Epithelial cell of esophagus (primary cell): ENCODE measurements around the gene CLMN.
"Not testable (repeated sequence)": the region's sequence is repeated elsewhere in the genome, so short reads cannot be mapped to it uniquely, and the experiment has no call there.

Source experiments
- DNase-seq: peaks from one replicate; pipeline ENCODE4 v3.0.0; 2010; ENCODE audit warnings: low read depth
- H3K4me3 ChIP-seq: 2 replicates; pipeline ENCODE4 v1.5.1; 2011; ENCODE audit warnings: mild to moderate bottlenecking, low read length, control low read depth
- TF ChIP-seq, protein P1 (sequence below): IDR thresholded peaks from 2 replicates; pipeline ENCODE4 v1.5.1; 2011; ENCODE audit warnings: low read depth, mild to moderate bottlenecking, low read length, control low read depth, inconsistent platforms; ENCODE audit not compliant: insufficient read depth; ENCODE audit errors: missing control alignments

Gene CLMN

DNA sequence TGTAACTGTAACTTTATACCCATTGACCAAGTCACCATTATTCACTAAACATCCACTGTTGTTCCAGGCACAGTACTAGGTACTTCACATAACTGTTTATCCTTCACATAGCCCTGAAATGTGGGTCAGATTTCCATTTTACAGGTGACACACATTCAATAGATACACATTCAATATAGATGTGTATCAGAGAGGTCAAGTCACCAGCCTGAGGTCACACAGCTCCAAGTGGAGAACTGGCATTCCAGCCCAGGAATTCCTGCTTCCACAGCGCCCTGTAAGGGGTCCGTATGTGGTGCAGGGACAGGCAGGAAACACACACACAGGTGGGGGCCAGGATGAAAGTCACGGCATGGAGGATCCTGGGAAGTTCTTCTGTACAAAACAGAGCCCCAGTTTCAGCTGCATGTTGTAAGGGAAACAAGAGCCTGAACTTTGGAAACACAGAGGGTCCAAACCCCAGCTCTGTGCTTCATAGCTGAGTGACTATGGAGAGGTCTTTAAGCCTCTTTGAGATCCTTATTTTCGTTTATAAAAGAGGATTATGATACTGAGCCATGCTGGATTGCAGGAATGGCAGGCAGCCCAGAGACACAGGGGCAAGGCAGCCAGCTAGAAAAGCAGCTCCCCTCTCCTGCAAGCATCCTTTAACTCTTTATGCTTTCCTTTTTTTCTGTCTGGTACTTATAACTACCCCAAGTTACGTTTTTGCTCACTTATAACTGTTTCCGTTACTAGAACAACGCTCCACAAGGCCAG lies 112.1 kb downstream of the CLMN start:
- no peak overlapping the region for H3K4me3 ChIP-seq
- no peak for DNase-seq
- TF ChIP-seq, protein P1, sequence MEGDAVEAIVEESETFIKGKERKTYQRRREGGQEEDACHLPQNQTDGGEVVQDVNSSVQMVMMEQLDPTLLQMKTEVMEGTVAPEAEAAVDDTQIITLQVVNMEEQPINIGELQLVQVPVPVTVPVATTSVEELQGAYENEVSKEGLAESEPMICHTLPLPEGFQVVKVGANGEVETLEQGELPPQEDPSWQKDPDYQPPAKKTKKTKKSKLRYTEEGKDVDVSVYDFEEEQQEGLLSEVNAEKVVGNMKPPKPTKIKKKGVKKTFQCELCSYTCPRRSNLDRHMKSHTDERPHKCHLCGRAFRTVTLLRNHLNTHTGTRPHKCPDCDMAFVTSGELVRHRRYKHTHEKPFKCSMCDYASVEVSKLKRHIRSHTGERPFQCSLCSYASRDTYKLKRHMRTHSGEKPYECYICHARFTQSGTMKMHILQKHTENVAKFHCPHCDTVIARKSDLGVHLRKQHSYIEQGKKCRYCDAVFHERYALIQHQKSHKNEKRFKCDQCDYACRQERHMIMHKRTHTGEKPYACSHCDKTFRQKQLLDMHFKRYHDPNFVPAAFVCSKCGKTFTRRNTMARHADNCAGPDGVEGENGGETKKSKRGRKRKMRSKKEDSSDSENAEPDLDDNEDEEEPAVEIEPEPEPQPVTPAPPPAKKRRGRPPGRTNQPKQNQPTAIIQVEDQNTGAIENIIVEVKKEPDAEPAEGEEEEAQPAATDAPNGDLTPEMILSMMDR, result no peak

DNA sequence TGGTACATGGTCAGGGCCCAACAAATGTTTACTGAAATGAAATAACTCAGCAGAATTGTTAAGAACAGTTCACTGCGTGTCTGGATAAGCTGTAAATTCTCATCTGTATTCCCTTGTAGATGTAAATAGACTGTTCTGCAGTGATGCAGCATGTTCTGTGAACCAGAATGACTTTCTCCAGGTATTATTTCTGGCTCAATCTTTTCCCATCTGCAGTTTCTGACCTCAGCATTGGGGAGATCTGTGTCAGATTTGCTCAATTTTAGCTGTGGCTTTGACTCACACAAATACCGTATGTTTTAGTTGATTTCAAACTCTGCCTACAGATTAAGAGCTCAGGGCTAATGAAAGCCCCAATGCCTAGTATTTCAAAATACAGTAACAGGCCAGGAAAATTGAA lies 113.2 kb downstream of the CLMN start:
- TF ChIP-seq, protein P1, result no peak
- H3K4me3 ChIP-seq, result no peak overlapping the region
- no peak for DNase-seq

DNA sequence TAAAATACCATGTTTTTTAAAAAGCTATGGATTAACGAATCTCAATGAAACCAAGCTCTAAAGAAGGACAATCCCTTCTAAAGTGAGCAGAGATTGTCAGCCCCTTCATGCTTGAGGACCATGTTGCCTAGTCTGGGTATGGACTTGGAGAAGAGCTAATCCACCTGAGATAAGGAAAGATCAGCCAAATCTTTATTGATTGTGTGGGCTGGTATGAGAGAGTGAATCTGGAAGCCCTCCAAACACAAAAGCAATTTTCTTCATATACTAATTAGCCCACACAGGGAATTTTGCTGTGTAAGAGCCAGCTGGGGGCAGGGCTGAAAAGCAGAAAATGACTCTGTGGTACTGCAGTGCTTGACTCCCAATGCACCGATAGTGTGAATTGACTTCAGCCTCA lies 115.0 kb downstream of the CLMN start:
- TF ChIP-seq, protein P1, result no peak
- no peak overlapping the region for H3K4me3 ChIP-seq
- DNase-seq, result no peak

DNA sequence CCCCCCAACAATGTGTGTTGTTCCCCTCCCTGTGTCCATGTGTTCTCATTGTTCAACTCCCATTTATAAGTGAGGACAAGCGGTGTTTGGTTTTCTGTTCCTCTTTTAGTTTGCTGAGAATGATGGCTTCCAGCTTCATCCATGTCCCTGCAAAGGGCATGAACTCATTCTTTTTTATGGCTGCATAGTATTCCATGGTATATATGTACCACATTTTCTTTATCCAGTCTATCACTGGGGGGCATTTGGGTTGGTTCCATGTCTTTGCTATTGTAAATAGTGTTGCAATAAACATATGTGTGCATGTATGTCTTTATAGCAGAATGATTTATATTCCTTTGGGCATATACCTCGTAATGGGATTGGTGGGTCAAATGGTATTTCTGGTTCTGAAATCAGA lies 118.0 kb downstream of the CLMN start:
- H3K4me3 ChIP-seq, DNase-seq: not testable (repeated sequence)

DNA sequence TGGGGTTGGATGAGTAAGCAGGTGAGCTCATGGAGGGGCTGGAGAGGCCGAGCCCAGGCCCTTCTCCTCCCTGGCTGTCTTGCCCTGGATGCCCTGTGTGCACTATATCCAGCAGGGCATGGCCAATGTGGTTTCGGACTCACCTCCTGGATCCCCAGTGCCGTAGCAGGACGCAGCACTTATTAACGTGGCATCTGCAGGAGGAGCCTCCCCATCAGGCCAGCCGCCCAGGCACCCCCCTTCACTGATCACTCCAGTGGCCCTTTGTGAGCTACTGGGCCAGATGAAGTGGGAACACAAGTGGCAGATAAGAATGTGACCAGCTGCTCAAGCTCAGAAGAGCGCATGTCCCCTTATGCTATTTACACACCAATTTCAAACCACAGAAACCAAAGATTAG lies 119.3 kb downstream of the CLMN start:
- DNase-seq, result no peak
- TF ChIP-seq, protein P1, result no peak
- no peak overlapping the region for H3K4me3 ChIP-seq

DNA sequence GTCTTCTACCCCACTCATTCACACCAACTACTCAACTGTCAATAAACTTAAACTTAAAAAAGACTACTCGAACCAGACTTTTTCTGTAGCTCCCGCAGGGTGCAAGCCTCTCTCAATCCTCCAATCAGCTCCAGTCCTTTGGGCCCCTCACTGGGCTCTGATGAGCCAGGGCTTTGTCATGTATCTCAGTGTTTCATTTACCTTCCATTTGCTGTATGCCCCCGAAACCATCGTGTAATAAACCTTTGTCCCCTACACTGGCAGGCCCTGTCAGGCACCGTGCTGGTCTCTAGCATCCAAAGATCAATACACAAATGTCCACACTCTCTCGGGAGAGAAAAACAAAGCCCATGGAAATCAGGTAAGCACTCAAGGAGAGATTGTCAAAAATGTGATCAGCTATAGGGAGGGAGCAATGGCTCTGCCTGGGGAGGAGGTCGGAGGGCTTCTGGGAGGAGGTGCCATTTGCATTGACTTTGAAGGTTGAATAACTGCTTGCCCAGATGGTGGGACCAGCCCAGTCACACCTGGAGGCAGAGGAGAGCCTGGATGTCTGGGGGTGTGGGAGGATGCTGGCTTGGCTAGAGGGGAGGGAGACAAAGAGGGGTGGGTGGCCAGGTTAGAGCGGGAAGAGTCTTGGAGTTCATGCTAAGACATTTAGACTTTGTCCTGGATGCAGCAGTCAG lies 120.3 kb downstream of the CLMN start:
- no peak overlapping the region for H3K4me3 ChIP-seq
- DNase-seq, result no peak
- TF ChIP-seq, protein P1, result no peak

DNA sequence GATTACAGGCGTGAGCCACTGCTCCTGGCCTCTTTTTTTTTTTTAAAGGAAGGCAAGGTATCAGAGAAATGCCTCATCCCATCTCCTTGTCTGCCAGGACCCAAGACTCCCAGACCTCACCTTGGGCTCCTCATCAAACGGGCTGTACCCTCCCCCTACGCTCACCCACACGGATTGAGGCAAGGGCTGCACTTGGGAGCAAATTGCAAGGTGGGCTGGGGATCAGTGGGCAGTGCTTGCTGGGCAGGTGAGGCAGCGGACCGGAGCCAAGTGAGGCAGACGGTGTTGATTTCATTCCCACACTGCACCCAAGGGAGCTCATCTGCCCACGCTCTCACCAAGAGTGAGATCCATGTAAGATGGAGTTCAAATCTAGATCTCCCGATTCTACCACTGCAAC lies 121.4 kb downstream of the CLMN start:
- TF ChIP-seq, protein P1, result no peak
- H3K4me3 ChIP-seq, result no peak overlapping the region
- no peak for DNase-seq
